ENCODE results near the gene TUBB1. TPM values are rescaled to one million over a fixed set of nuclear protein-coding genes. Genes with fewer than 3 reads are reported as not detected.

TUBB1 gene
- total and polyA plus RNA-seq, 2 donors from 2014 or later: 0.17 TPM; not detected in 1

GRCh38 chr20:59015411-59015810 lies 3.8 kb upstream of the TUBB1 start:
- Histone ChIP-seq H3K27me3 (ENCODE audit: control insufficient read depth, insufficient read depth, low read length) (no peaks in the 10 kb centered on the region), H3K4me3 (ENCODE audit: low read length in 3 of 3) (no peak overlapping the region), H3K9me3 (ENCODE audit: control insufficient read depth in 2 of 3, insufficient read depth in 1 of 3, low read length in 3 of 3) (no peaks in the 10 kb centered on the region), H3K9ac (ENCODE audit: low read length in 3 of 3) (no peak overlapping the region), H3K4me1 (ENCODE audit: control insufficient read depth in 2 of 3, insufficient read depth in 2 of 3, low read depth in 1 of 3, low read length in 3 of 3) (peaks cover 0 to 4% (median 3%) of the 10 kb centered on the region in 3 donors), H3K27ac (ENCODE audit: low read depth in 2 of 2, low read length in 2 of 2) (no peak overlapping the region), H3K36me3 (ENCODE audit: control insufficient read depth in 2 of 3, insufficient read depth in 3 of 3, low read length in 3 of 3) (no peaks in the 10 kb centered on the region)
- intact Hi-C loops (cut with DNase I): no loop called here
- DNase-seq: no peak
- TF ChIP-seq CTCF (IDR thresholded peaks at IDR 0.05; ENCODE audit: borderline replicate concordance, extremely low read depth, insufficient read depth): no peak
- no peak for FAIRE-seq

- DNase-seq: no peak
These were observed 3.2 kb upstream of the TUBB1 start for GRCh38 chr20:59015812-59016711.

GRCh38 chr20:59016795-59017492 lies 2.3 kb upstream of the TUBB1 start:
- DNase-seq (no peak), FAIRE-seq (no peak)
- Histone ChIP-seq H3K27me3 (ENCODE audit: control insufficient read depth, insufficient read depth, low read length) (no peaks in the 10 kb centered on the region), H3K36me3 (ENCODE audit: control insufficient read depth in 2 of 3, insufficient read depth in 3 of 3, low read length in 3 of 3) (no peaks in the 10 kb centered on the region), H3K4me1 (ENCODE audit: control insufficient read depth in 2 of 3, insufficient read depth in 2 of 3, low read depth in 1 of 3, low read length in 3 of 3) (no peaks in the 10 kb centered on the region), H3K27ac (ENCODE audit: low read depth in 2 of 2, low read length in 2 of 2) (no peak overlapping the region), H3K9me3 (ENCODE audit: control insufficient read depth in 2 of 3, insufficient read depth in 1 of 3, low read length in 3 of 3) (no peaks in the 10 kb centered on the region), H3K4me3 (ENCODE audit: low read length in 3 of 3) (no peak overlapping the region), H3K9ac (ENCODE audit: low read length in 3 of 3) (no peak overlapping the region)
- intact Hi-C loops (cut with DNase I): no loop called here
- TF ChIP-seq CTCF (IDR thresholded peaks at IDR 0.05; ENCODE audit: borderline replicate concordance, extremely low read depth, insufficient read depth): no peak

More at GRCh38 chr20:59015812-59016711, 3.2 kb upstream of the TUBB1 start:
- TF ChIP-seq CTCF (IDR thresholded peaks at IDR 0.05; ENCODE audit: borderline replicate concordance, extremely low read depth, insufficient read depth): no peak
- Histone ChIP-seq H3K9me3 (ENCODE audit: control insufficient read depth in 2 of 3, insufficient read depth in 1 of 3, low read length in 3 of 3) (no peaks in the 10 kb centered on the region), H3K9ac (ENCODE audit: low read length in 3 of 3) (no peak overlapping the region), H3K27ac (ENCODE audit: low read depth in 2 of 2, low read length in 2 of 2) (no peak overlapping the region), H3K36me3 (ENCODE audit: control insufficient read depth in 2 of 3, insufficient read depth in 3 of 3, low read length in 3 of 3) (no peaks in the 10 kb centered on the region), H3K27me3 (ENCODE audit: control insufficient read depth, insufficient read depth, low read length) (no peaks in the 10 kb centered on the region), H3K4me3 (ENCODE audit: low read length in 3 of 3) (no peak overlapping the region), H3K4me1 (ENCODE audit: control insufficient read depth in 2 of 3, insufficient read depth in 2 of 3, low read depth in 1 of 3, low read length in 3 of 3) (peaks cover 0 to 2% (median 0%) of the 10 kb centered on the region in 3 donors)
- FAIRE-seq: no peak
- intact Hi-C loops (cut with DNase I): no loop called here

Data from kidney (tissue), 14 donors.